DND-41 (cell line): ENCODE results near the gene DOCK9.

Source experiments
- CTCF ChIP-seq: IDR thresholded peaks from 2 replicates; pipeline ENCODE4 v1.5.1; 2012; ENCODE audit warnings: borderline replicate concordance, low read length, moderate library complexity, mild to moderate bottlenecking; ENCODE audit not compliant: poor library complexity, severe bottlenecking; ENCODE audit errors: extremely low read depth
- EZH2 ChIP-seq: IDR thresholded peaks from 3 replicates; pipeline ENCODE4 v1.6.1; 2012; ENCODE audit warnings: borderline replicate concordance, low read depth, mild to moderate bottlenecking, moderate library complexity, low read length, inconsistent platforms; ENCODE audit not compliant: severe bottlenecking

- TF ChIP-seq CTCF, result no peak
- no peak for TF ChIP-seq EZH2
Observed at GRCh38 chr13:98798849-98799645, 178.8 kb downstream of the DOCK9 start.
